Neural progenitor cell (in vitro differentiated cells): ENCODE measurements around the gene THAP6.
"Not testable (repeated sequence)": the region's sequence is repeated elsewhere in the genome, so short reads cannot be mapped to it uniquely, and the experiment has no call there.

ENCODE experiments used
- CTCF ChIP-seq: fragments of 200-600 bp; sonication (generic); IDR thresholded peaks from 2 replicates; pipeline ENCODE4 v1.5.1; 2017; ENCODE audit warnings: antibody characterized with exemption, mild to moderate bottlenecking
- EZH2phosphoT487 ChIP-seq: fragments of 200-600 bp; sonication (generic); IDR thresholded peaks from 2 replicates; pipeline ENCODE4 v1.6.1; 2017; ENCODE audit warnings: antibody characterized with exemption

- not testable (repeated sequence) for TF ChIP-seq CTCF, EZH2phosphoT487
These were observed 19.1 kb downstream of the THAP6 start for GRCh38 chr4:75533339-75533887.
